ENCODE measurements around the gene HOXC5. TPM values are rescaled to one million over a fixed set of nuclear protein-coding genes. Genes with fewer than 3 reads are reported as not detected.

HOXC5 gene
- total and polyA plus RNA-seq, 2 donors (not counting 1 experiment from before 2014, with no cell fraction given), result not detected

DNA sequence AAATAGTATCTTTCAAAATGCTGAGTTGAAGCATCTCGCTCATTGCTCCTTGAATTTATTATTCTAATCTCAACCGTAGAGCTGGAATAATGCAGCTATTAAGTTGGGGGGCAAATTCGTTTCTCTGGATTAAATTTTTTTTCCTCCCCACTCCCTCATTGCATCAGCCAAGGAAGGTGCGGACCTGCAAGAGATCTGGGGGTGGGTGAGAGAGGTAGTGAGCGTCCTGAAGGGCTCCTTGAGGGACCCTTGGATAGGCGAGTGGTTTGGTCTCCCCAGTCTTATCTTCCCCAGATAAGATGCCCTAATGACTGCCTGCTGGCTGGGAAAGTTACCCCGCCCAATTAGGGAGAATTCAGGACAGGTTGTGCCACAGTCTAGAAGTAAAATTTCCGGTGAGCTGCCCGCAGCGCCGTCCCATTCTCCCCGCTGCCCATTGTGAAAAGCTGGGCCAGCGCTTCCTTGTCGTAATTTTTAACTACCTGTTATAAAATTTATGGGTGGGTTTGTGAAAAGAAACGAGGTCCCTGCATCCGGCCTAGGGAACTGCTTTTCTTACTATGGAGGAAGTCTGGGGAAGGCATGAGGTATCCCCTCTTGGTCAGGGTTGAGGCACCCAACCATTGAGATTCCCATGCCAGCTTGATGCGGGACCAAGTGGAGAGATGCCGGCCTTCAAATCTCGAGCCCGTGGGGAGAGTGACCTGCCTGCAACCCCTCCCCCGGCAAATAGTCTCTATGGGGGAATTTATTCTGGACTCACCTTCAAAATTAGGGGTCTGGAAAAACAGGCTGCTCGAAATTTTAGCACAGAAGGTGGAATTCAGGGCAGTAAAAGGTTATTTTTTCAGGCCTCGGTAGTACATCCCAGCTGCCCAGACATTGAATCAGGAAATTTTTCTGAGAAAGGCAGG is 17.6 kb upstream of the HOXC5 start:
- intact Hi-C loops (cut with micrococcal nuclease), result no loop called here
- POLR2A ChIA-PET, result interaction anchor here (0.7 kb wide), 1 partner anchor 12 kb away, joined by 4 read pairs; no protein-coding TSS in a partner anchor
- Histone ChIP-seq H3K9ac (ENCODE audit: low read length) (no peak overlapping the region), H3K4me1 (ENCODE audit: control insufficient read depth in 2 of 2, insufficient read depth in 2 of 2, low read length in 2 of 2) (peaks cover 30 to 50% of the 10 kb centered on the region in 2 donors), H3K4me2 (replicated peaks; ENCODE audit: low read depth, low read length, poor library complexity, severe bottlenecking) (no peak overlapping the region), H3K36me3 (replicated peaks in 1 of 2; ENCODE audit: control extremely low read depth in 1 of 2, control insufficient read depth in 1 of 2, extremely low read depth in 1 of 2, insufficient read depth in 2 of 2, low read length in 1 of 2) (no peaks in the 10 kb centered on the region), H3K4me3 (ENCODE audit: control extremely low read depth in 1 of 5, extremely low read depth in 1 of 5, insufficient read depth in 1 of 5, low read depth in 2 of 5, low read length in 4 of 5) (no peak overlapping the region), H3K79me2 (ENCODE audit: control insufficient read depth, insufficient read depth, low read length) (no peaks in the 10 kb centered on the region), H2AFZ (ENCODE audit: insufficient read depth, low read depth, low read length, poor library complexity, severe bottlenecking) (no peak overlapping the region), H3K27me3 (replicated peaks in 1 of 4; ENCODE audit: control extremely low read depth in 1 of 4, control insufficient read depth in 3 of 4, insufficient read depth in 4 of 4, low read length in 3 of 4) (peaks cover 0 to 91% (median 73%) of the 10 kb centered on the region in 4 experiments), H3K9me3 (ENCODE audit: control extremely low read depth in 1 of 3, control insufficient read depth in 2 of 3, insufficient read depth in 1 of 3, low read length in 2 of 3) (peaks cover 0 to 46% (median 6%) of the 10 kb centered on the region in 3 donors), H3K27ac (ENCODE audit: low read length in 2 of 2) (no peak overlapping the region), H4K20me1 (ENCODE audit: control insufficient read depth, insufficient read depth, low read length, poor library complexity, severe bottlenecking) (no peaks in the 10 kb centered on the region)
- Mint-ChIP-seq H3K27me3 (peaks cover 71% of the 10 kb centered on the region), H3K4me1 (peaks cover 31% of the 10 kb centered on the region), H3K9me3 (ENCODE audit: insufficient read depth) (no peaks in the 10 kb centered on the region), H3K4me3 (no peak overlapping the region), H3K27ac (no peak overlapping the region)
- ATAC-seq (ENCODE audit: low read depth) (no peak), DNase-seq (no peak)
- TF ChIP-seq, protein P1, sequence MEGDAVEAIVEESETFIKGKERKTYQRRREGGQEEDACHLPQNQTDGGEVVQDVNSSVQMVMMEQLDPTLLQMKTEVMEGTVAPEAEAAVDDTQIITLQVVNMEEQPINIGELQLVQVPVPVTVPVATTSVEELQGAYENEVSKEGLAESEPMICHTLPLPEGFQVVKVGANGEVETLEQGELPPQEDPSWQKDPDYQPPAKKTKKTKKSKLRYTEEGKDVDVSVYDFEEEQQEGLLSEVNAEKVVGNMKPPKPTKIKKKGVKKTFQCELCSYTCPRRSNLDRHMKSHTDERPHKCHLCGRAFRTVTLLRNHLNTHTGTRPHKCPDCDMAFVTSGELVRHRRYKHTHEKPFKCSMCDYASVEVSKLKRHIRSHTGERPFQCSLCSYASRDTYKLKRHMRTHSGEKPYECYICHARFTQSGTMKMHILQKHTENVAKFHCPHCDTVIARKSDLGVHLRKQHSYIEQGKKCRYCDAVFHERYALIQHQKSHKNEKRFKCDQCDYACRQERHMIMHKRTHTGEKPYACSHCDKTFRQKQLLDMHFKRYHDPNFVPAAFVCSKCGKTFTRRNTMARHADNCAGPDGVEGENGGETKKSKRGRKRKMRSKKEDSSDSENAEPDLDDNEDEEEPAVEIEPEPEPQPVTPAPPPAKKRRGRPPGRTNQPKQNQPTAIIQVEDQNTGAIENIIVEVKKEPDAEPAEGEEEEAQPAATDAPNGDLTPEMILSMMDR (IDR thresholded peaks at IDR 0.05), result no peak
- no peak for TF ChIP-seq EZH2 (IDR thresholded peaks at IDR 0.05; ENCODE audit: borderline replicate concordance, insufficient read depth, low read depth, low read length, poor library complexity, severe bottlenecking)
- CTCF ChIA-PET, result interaction anchor here (0.7 to 3.9 kb wide), 6 partner anchors 9 to 193 kb away, joined by 3 to 31 read pairs (median 8); partner anchors contain the start of gene HOXC5
- WGBS (ENCODE audit: insufficient coverage), result 10% methylated on average over 14 of the region's 23 CpGs

DNA sequence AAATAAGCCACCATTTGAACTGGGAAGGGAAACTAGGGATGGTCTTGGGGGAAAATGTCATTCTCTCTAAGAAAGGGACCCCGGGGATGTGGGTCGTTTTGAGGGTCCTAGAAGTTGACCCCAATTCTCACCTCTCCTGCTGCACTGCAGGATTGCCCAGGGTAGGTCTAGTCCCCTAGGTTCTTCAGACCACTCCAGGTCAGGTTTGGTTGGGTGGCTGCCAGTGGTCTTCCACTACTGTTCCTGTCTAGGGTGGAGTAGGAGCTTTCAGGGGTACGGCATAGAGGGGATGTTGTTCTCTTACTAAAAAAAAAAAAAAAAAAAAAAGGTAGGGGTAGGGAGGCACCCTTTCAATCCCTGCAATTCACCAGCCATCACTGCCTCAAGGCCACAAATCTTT is 16.8 kb upstream of the HOXC5 start:
- intact Hi-C loops (cut with micrococcal nuclease), result no loop called here
- ATAC-seq (ENCODE audit: low read depth) (no peak), DNase-seq (no peak)
- Histone ChIP-seq H3K4me2 (replicated peaks; ENCODE audit: low read depth, low read length, poor library complexity, severe bottlenecking) (no peak overlapping the region), H3K27me3 (replicated peaks in 1 of 4; ENCODE audit: control extremely low read depth in 1 of 4, control insufficient read depth in 3 of 4, insufficient read depth in 4 of 4, low read length in 3 of 4) (peaks cover 0 to 90% (median 71%) of the 10 kb centered on the region in 4 experiments), H3K79me2 (ENCODE audit: control insufficient read depth, insufficient read depth, low read length) (no peaks in the 10 kb centered on the region), H3K4me1 (ENCODE audit: control insufficient read depth in 2 of 2, insufficient read depth in 2 of 2, low read length in 2 of 2) (peaks cover 29 to 48% of the 10 kb centered on the region in 2 donors), H3K4me3 (ENCODE audit: control extremely low read depth in 1 of 5, extremely low read depth in 1 of 5, insufficient read depth in 1 of 5, low read depth in 2 of 5, low read length in 4 of 5) (no peak overlapping the region), H3K36me3 (replicated peaks in 1 of 2; ENCODE audit: control extremely low read depth in 1 of 2, control insufficient read depth in 1 of 2, extremely low read depth in 1 of 2, insufficient read depth in 2 of 2, low read length in 1 of 2) (no peaks in the 10 kb centered on the region), H3K9ac (ENCODE audit: low read length) (no peak overlapping the region), H3K9me3 (ENCODE audit: control extremely low read depth in 1 of 3, control insufficient read depth in 2 of 3, insufficient read depth in 1 of 3, low read length in 2 of 3) (peaks cover 0 to 45% (median 6%) of the 10 kb centered on the region in 3 donors), H4K20me1 (ENCODE audit: control insufficient read depth, insufficient read depth, low read length, poor library complexity, severe bottlenecking) (no peaks in the 10 kb centered on the region), H2AFZ (ENCODE audit: insufficient read depth, low read depth, low read length, poor library complexity, severe bottlenecking) (no peak overlapping the region), H3K27ac (ENCODE audit: low read length in 2 of 2) (no peak overlapping the region)
- TF ChIP-seq, protein P1 (IDR thresholded peaks at IDR 0.05), result no peak
- no peak for TF ChIP-seq EZH2 (IDR thresholded peaks at IDR 0.05; ENCODE audit: borderline replicate concordance, insufficient read depth, low read depth, low read length, poor library complexity, severe bottlenecking)
- no peak overlapping the region for H3K27ac Mint-ChIP-seq
- H3K27me3 Mint-ChIP-seq, result peaks cover 65% of the 10 kb centered on the region
- H3K4me1 Mint-ChIP-seq, result peaks cover 28% of the 10 kb centered on the region
- WGBS (ENCODE audit: insufficient coverage), result no CpG with 5 or more reads among the region's 3 CpGs
- POLR2A ChIA-PET, result no interaction called here
- H3K4me3 Mint-ChIP-seq, result no peak overlapping the region
- no peaks in the 10 kb centered on the region for H3K9me3 Mint-ChIP-seq (ENCODE audit: insufficient read depth)
- CTCF ChIA-PET, result interaction anchor here (1.2 to 3.9 kb wide), 5 partner anchors 12 to 185 kb away, joined by 3 to 31 read pairs (median 11); partner anchors contain the start of genes HOXC5 and HOXC6
